Left lung (tissue), 10 donors: ENCODE data around the gene KDM4C. TPM values are rescaled to one million over a fixed set of nuclear protein-coding genes. Genes with fewer than 3 reads are reported as not detected.
"Not testable (repeated sequence)": the region's sequence is repeated elsewhere in the genome, so short reads cannot be mapped to it uniquely, and the experiment has no call there.

Source experiments
- ATAC-seq: fragments of 200-7000 bp; cut with Tn5 transposase; one replicate; pipeline ENCODE4 v1.9.1; 2020; ENCODE audit warnings: moderate library complexity
- DNase-seq, 4 donors: peaks; one replicate each; pipeline ENCODE4 v3.0.0-alpha.2; 2013 to 2020
- H3K27ac ChIP-seq, 2 donors: fragments of 200-600 bp; sonication (generic) in 1 of 2; one replicate each; pipeline versions ENCODE4 v1.5.0 to v1.8.0; 2020 to 2021
- H3K27me3 ChIP-seq, 2 donors: fragments of 200-600 bp; sonication (generic) in 1 of 2; one replicate each; pipeline versions ENCODE4 v1.5.0 to v1.8.0; 2020 to 2021
- H3K36me3 ChIP-seq, 2 donors: fragments of 200-600 bp; sonication (generic) in 1 of 2; one replicate each; pipeline versions ENCODE4 v1.5.0 to v1.8.0; 2020 to 2021
- H3K4me1 ChIP-seq, 2 donors: fragments of 200-600 bp; one replicate each; pipeline ENCODE4 v1.8.0; 2021
- H3K4me3 ChIP-seq, 2 donors: fragments of 200-600 bp; sonication (generic) in 1 of 2; one replicate each; pipeline versions ENCODE4 v1.5.0 to v1.8.0; 2020 to 2021; ENCODE audit warnings: mild to moderate bottlenecking in 1 of 2
- H3K9me3 ChIP-seq, 2 donors: fragments of 200-600 bp; sonication (generic) in 1 of 2; one replicate each; pipeline versions ENCODE4 v1.5.0 to v1.8.0; 2020 to 2021
- CTCF ChIP-seq, 2 donors: fragments of 200-600 bp; sonication (generic) in 1 of 2; IDR thresholded peaks; one replicate each; pipeline versions ENCODE4 v1.5.0 to v1.8.0; 2021; ENCODE audit warnings: antibody characterized with exemption in 2 of 2
- intact Hi-C, 2 donors: fragments of 100-400 bp; cut with DNase I; formaldehyde crosslinking; loops; one replicate each; pipeline versions ENCODE4 v1.11.2 to v1.14.2; 2022
- polyA plus RNA-seq, 6 donors: library from polyadenylated mRNA; unstranded; fragments of 120-200 nt; gene quantifications; one replicate each; pipeline ENCODE4 v1.2.1, GENCODE V29; 2013; ENCODE audit not compliant: insufficient read length in 6 of 6
- total RNA-seq, 2 donors: library from RNA; stranded (reverse); fragmentation: NEBNext Ultra II Directional; extraction: Animal tissue kit (Norgen Biotek cat#: 25700); gene quantifications; one replicate each; pipeline ENCODE4 v1.2.1, GENCODE V29; 2021
- donor health status: DM: no; HTN: yes; CAD: no.
- donor health status: DM: no; HTN: no; CAD: no.

The KDM4C gene
- total and polyA plus RNA-seq, 8 donors = 11.7 to 34.8 (median 15.2) TPM

- H3K4me3 ChIP-seq = no peak overlapping the region
- peaks cover 0 to 14% of the 10 kb centered on the region in 2 donors for H3K4me1 ChIP-seq
- ATAC-seq (no peak), DNase-seq (no peak)
- no peak for TF ChIP-seq CTCF (IDR thresholded peaks at IDR 0.05)
- no peak overlapping the region for H3K27ac ChIP-seq
- no peaks in the 10 kb centered on the region for H3K27me3 ChIP-seq
- intact Hi-C loops = no loop called here
- no peaks in the 10 kb centered on the region for H3K9me3 ChIP-seq
- no peaks in the 10 kb centered on the region for H3K36me3 ChIP-seq
These were observed 188.9 kb downstream of the KDM4C start for GRCh38 chr9:6946583-6947166.

GRCh38 chr9:6948921-6949320 lies 191.1 kb downstream of the KDM4C start:
- H3K4me1 ChIP-seq = peaks cover 0 to 13% of the 10 kb centered on the region in 2 donors
- DNase-seq, H3K4me3 ChIP-seq, H3K27ac ChIP-seq, ATAC-seq, H3K36me3 ChIP-seq, H3K27me3 ChIP-seq, H3K9me3 ChIP-seq, intact Hi-C loops: not testable (repeated sequence)

GRCh38 chr9:6955251-6955921 lies 197.6 kb downstream of the KDM4C start:
- peak; percentile 63 for ATAC-seq
- no peak for TF ChIP-seq CTCF (IDR thresholded peaks at IDR 0.05)
- Histone ChIP-seq H3K4me1 (no peaks in the 10 kb centered on the region), H3K27me3 (no peaks in the 10 kb centered on the region), H3K4me3 (no peak overlapping the region), H3K9me3 (no peaks in the 10 kb centered on the region), H3K27ac (no peak overlapping the region), H3K36me3 (no peaks in the 10 kb centered on the region)
- intact Hi-C loops = no loop called here
- peak in 2 of 4 donors; percentile 35 to 36 for DNase-seq

GRCh38 chr9:6956879-6957278 lies 199.1 kb downstream of the KDM4C start:
- no peak overlapping the region for H3K27ac ChIP-seq
- TF ChIP-seq CTCF (IDR thresholded peaks at IDR 0.05) = no peak
- DNase-seq (peak in 1 of 4 donors; percentile 9), ATAC-seq (no peak)
- H3K4me1 ChIP-seq = peaks cover 0 to 3% of the 10 kb centered on the region in 2 donors
- H3K9me3 ChIP-seq = no peaks in the 10 kb centered on the region
- no peak overlapping the region for H3K4me3 ChIP-seq
- no peaks in the 10 kb centered on the region for H3K36me3 ChIP-seq
- intact Hi-C loops = no loop called here
- H3K27me3 ChIP-seq = no peaks in the 10 kb centered on the region

- no peak for TF ChIP-seq CTCF (IDR thresholded peaks at IDR 0.05)
- no peak for DNase-seq
- Histone ChIP-seq H3K9me3 (no peaks in the 10 kb centered on the region), H3K27me3 (no peaks in the 10 kb centered on the region), H3K4me3 (no peak overlapping the region), H3K27ac (no peak overlapping the region), H3K4me1 (peaks cover 0 to 3% of the 10 kb centered on the region in 2 donors), H3K36me3 (no peaks in the 10 kb centered on the region)
- intact Hi-C loops = no loop called here
- no peak for ATAC-seq
These were observed 201.7 kb downstream of the KDM4C start for GRCh38 chr9:6959270-6960000.
